GM19463 (cell line): ENCODE data around the gene TMEM89.

Experiments
- ATAC-seq: cut with Tn5 transposase; IDR thresholded peaks from one replicate; pipeline ENCODE4 v1.9.1; 2021; ENCODE audit warnings: mild to moderate bottlenecking, moderate library complexity; ENCODE audit not compliant: unreplicated experiment

Gene TMEM89

DNA sequence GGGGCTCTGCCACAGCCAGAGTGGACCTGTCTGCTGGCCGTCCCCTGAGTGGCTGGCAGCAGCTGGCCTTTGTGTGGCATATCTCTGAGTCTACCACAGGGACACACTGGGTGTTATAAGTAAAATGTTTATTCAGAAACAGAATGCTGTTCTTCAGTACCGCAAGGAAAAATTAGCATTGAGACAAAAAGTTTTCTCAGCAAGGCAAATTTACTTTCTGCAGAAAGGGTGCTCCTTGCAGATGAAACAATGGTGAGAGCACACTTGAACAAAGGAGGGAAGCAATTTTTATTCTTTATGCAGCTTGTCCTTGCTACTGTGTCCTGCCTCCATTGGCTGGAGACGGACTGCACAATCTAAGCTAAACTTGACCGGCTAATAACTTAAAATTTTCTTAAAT lies 4.0 kb downstream of the TMEM89 start:
- ATAC-seq: no peak

DNA sequence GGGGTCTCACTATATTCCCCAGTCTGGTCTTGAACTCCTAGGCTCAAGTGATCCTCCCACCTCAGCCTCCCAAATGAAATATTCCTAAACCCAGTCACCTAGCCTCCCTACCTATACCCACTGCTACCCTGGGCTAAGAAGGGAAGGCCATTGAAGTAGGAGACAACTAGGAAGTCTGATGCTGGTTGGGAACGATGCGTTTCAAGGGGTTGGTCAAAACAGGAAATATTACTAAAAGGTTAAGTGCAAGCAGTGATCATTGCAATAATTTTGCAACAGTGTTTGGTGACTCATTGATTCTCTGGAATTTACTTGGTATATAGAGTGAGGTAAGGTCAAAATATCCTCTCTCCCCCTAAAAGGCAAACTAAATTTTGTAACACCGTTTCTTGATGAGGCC lies 7.5 kb downstream of the TMEM89 start:
- no peak for ATAC-seq

- ATAC-seq: no peak
These were observed 9.3 kb downstream of the TMEM89 start for GRCh38 chr3:48612309-48612708.

- ATAC-seq: peak; percentile 99
These were observed 12.2 kb downstream of the TMEM89 start, which contains the start of gene UQCRC1 for GRCh38 chr3:48609088-48610005. UQCRC1 (minus strand) TSS chr3:48609646; CDS start chr3:48609620, 26 bp downstream.

- ATAC-seq: no peak
These were observed 14.1 kb downstream of the TMEM89 start for GRCh38 chr3:48607519-48607918.

DNA sequence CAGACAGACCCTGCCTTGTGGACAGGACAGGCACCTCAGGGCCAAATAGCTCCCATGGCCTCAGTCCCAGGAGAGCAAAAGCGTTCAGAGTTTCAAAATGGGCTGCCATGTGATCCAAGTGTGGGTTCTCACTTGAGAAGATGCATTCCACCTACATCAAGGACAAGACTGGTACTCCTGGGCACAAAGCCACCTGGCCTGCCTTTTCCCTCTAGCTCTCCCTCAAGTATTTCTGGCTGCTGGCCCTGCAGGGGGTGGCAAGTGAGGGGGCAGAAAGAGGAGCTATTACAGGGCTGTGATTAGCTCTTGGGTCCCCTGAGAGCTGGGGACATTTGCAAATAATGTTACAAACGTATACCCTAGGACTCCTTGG lies 20.0 kb downstream of the TMEM89 start:
- no peak for ATAC-seq

GRCh38 chr3:48600711-48601621 lies 20.6 kb downstream of the TMEM89 start:
- no peak for ATAC-seq

DNA sequence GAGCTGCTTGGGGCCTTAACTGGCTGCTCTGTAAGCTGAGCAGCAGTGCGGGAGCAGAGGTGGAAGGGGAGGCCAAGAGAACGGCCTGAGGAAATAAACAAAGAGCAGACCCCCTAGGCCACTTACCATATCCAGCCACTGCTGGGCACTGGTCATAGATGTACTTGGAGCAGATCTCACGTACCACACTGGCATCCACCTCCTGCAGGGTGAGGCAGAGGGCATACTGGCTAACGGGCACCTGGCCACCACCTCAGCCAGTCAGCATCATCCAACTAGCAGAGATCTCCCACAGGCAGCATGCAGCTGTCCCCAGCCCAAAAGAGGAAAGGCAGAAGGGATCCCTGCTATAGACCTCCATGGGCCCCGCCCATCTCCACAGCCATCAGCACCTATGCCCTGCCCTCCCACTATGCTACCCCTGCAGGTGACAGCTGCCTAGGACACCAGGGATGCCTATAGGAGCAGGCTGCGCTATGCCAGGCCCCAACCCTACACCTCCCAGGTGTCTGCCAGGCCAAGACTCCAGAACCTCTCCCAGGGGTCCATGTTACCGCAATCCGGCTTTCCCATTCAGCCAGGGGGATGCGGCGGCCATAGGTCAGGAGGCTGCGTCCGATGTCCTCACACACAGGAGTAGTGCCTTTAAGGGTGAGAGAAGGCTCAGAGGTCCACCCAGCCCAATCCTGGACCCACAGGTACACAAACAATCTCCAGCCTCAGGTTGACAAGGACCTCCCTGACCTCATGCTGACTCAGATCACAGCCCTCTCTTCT lies 21.9 kb downstream of the TMEM89 start:
- no peak for ATAC-seq

- no peak for ATAC-seq
These were observed 22.5 kb downstream of the TMEM89 start for GRCh38 chr3:48599077-48599501.

GRCh38 chr3:48598323-48599076 lies 23.1 kb downstream of the TMEM89 start:
- ATAC-seq: no peak

- ATAC-seq: no peak
These were observed 24.2 kb downstream of the TMEM89 start for GRCh38 chr3:48597408-48597800.

GRCh38 chr3:48596676-48597407 lies 24.7 kb downstream of the TMEM89 start:
- ATAC-seq: no peak

DNA sequence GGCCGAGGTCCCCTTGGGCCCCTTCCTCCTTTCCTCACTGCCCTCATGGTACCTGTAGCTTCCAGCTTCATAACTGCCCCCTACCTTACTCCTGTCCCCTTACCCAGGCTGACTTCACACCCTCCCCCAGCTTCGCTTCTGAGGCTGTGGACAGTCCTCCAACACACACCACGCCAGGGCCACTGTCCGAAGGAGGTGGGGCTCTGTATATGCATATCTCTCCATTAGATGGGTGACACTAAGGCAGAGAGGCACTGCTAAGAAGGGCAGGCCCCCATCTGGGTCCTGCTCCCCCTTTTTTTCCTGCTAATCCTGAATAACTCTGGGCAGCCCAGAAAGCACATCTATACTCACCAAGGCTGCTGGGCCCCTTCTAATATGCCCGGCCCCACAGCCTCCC lies 25.4 kb downstream of the TMEM89 start:
- ATAC-seq: no peak

- ATAC-seq: no peak
These were observed 25.9 kb downstream of the TMEM89 start for GRCh38 chr3:48595526-48596121.

DNA sequence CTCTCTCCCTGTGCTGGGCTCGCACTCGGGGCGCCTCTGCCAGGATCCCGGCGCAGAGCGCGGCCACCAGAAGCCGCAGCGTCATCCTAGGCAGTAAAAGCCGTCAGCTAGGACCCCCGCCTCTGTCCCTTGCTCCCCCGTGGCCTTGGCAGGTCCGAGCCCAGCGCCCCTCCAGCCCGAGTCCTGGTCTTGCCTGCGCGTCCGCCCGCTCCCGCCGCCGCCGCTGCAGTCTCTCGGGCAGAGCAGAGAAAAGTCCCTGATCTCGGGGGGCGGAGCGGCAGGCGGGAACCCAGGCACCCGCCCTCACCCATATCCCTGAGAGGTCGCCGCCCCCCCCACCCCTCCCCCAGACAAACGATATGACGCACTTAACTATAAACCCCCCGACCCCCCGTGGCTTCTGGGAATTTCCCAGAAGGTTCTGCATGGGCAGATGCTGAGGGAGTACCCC lies 26.5 kb downstream of the TMEM89 start, which contains the start of gene COL7A1:
Gene COL7A1 (minus strand): TSS at position 255 of the 451 bp plus-strand sequence. CDS start 170 bp downstream, at position 85.
- no peak for ATAC-seq

- no peak for ATAC-seq
These were observed 27.0 kb downstream of the TMEM89 start for GRCh38 chr3:48594417-48595049.

GRCh38 chr3:48593337-48593736 lies 28.2 kb downstream of the TMEM89 start:
- no peak for ATAC-seq

DNA sequence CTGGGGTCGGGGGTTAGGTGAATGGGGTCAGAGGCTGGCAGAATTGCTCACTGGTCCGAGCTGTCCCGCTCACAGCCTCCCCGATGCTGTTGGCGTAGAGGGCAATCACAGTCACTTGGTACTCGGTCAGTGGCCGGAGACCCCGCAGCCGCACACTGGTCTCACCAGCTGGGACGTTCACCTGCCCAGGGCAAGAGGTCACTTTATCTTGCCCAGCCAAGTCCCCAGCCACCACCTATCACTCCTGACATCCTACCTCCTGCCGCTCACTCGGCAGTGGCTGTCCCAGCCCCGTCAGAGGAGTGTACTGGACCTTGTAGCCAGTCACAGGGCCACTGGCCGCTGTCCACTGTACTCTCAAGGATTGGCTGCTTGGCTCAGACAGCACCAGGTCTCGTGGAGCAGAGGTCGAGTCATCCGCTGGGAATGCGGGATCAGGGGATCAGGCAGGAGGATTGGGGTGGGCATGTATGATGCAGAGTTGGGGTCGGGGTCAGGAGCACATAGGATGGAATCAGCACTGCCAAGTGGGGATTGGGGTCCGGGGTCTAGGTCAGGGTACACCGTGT lies 29.0 kb downstream of the TMEM89 start:
- no peak for ATAC-seq
